GM19238 (cell line): ENCODE measurements around the gene ACP3.

Source experiments
- DNase-seq: peaks from one replicate; pipeline ENCODE4 v3.0.0; 2011; ENCODE audit warnings: low spot score; ENCODE audit not compliant: insufficient read length

The ACP3 gene

DNA sequence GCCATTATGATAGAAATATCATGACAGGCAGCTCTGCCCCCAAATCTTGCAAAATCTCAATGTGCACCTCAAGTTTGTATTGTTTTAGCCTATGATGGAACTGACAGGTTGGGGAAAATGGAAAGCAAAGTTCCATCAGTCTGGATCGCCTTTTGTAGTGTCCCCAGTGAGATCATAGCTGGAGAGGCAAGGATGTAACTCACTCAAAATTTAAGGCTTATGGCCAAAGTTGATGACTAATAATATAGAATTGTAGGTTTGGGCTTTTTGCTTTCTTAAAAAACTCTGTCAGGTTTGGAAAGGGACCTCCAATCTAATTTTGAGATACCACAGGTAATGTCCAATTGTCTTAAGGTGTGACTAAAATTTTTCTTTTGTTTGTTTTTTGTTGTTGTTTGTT lies 1.4 kb upstream of the ACP3 start:
- DNase-seq: no peak

DNA sequence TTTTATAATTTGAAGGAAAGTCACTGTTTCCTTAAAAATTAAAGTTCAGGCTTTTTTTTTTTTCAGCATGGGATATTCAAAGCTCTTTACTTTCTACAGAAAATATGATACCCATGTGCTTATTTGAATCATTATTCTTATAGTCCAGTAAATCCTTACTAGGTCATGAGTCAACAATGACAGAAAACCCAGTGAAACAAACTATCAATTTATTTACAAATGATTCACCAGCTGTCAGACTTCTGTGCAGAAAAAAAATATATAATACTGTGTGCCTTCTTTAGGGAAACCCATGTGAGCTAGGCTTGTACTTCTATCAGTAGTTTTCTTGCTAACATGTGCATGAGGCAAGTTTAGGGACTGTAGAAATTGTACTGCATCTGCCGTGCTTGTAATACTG lies 1.2 kb downstream of the ACP3 start:
- DNase-seq: no peak

DNA sequence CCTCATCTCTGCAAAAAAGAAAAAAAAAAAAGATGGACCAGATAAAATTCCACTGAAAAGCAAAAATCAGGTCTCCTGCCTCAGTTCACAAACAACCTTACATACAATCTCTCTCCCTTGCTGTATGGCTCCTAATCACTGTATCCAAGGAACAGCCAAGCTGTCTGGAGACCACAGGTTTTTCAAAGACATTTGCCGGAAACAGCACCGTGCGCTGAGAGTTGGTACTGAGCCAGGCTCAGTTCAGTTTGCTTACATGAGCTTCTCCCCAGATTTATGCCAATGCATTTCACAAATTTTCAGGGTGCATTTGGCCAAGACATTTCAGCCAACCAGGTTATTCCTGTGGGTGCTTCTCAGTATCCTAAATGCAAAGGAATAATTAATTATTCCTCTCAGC lies 4.1 kb downstream of the ACP3 start:
- no peak for DNase-seq

DNA sequence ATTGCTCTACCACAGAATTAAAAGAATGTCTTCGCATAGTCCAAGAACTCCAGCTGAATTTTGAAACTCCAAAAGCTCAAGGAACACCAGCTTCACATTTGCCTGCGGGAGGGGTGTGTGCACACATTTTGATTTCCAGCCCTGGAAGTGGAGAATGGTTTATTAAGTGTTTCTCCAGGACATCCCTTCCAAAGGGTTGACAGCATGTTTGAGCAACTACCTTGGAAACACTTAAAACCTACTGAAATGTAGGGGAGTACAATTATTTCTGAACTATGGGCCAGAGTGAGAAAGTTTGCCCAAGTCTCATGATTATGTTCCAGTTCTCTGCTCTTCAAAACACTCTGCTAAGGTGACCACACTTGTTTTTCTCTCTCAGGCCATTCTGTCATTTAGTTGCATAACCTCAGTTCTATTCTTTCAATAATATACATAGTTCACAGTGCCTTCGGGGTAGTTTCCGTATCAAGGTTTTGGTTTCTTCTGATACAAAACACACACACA lies 7.9 kb downstream of the ACP3 start:
- no peak for DNase-seq

DNA sequence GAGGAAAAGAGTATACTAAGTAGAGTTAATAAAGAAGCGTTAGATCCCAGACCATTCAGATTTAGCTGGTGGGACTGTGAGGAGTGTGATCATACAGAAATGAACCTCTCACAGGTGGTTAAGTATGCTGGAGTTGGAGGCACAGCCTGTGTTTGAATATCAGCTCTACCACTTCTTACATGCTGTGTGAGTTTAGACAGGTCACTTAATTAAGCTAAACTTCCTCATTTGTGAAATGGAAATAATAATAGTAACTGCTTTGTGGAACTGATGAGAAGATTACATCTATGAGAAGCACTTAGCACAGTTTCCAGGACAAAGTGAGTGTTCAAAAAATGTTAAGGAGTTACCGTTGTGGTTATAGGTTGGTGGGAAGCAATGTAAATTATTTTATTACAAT lies 8.4 kb downstream of the ACP3 start:
- DNase-seq: no peak

DNA sequence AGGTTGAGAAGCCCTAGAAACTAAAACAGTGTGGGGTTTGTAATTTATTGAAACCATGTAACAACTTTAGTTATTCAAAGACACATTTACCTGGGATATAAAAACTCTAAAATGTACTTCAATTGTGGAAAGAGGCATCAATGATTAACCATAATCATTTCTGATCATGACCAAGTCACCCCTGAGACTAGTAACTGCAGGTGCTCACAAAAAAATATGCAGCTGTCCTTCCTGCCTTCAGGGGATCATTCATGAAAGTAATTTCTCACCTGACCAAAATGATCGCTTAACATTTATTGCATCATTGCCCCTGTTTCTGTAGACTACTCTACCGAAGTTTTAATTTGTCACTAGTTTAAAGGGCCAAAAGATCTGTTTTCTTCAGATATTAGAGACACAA lies 9.0 kb downstream of the ACP3 start:
- no peak for DNase-seq

DNA sequence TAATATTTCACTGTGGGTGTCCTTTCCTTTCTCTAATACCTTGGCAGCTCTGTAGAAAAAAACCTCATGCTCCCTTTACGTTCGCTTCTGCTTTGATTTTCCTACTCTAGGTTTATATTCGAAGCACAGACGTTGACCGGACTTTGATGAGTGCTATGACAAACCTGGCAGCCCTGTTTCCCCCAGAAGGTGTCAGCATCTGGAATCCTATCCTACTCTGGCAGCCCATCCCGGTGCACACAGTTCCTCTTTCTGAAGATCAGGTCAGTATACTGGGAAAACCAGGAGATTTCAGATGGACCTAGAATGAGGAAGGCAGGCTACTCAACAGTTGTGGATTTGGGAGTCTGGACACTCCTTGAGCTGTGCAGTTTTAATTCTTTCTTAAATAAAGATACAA lies 14.9 kb downstream of the ACP3 start:
- no peak for DNase-seq

DNA sequence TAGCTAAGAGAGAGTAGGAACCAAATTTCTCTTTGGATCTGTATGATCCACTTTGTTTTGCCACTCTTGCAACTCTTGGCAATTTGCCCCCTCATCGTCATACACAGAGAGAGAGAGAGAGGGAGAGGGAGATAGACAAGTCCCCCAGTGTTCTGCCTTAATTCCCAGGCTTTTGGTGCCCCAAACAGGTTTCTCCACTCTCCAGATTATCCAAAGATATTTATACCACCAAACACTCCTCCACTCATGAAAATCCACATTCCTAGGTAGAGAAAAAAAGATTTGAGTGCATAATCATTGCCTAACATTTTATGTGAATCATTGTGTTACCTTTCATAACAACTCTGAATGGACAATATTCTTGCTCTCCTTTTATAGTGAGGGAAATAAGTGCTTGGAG lies 15.3 kb downstream of the ACP3 start:
- no peak for DNase-seq

DNA sequence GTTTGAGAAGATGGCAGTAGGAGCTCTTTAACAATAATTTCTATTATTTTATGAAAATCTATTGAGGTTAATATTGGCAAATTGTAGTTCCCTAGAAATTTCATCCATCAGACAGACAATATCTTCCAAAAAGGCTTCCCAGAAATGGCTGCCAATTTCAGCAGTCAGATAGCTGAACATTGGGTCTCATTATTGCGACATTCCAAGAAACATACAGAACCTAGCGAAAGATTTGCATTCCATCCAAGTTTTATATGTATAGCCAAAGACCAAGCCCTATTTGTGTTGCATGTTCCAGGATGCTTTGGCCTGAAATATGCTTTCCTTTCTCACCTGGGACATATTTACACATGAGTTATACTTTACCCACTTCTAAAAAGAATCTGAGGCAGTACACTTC lies 24.5 kb downstream of the ACP3 start:
- no peak for DNase-seq

DNA sequence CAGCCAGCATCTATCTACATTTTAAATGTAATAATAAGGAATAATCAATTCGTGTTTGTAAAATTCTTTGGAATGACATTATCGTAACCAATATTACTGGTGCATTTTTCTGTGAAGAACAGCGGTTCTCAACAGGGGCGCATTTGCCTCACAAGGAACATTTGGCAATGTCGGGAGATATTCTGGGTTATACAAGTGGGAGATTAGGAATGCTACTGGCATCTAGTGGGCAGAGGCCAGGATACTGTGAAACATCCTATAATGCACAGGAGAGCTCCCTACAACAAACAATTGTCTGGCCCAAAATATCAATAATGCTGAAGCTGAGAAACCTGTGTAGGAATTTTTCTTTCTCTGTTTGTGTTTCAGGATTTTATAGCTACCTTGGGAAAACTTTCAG lies 25.0 kb downstream of the ACP3 start:
- DNase-seq: no peak

DNA sequence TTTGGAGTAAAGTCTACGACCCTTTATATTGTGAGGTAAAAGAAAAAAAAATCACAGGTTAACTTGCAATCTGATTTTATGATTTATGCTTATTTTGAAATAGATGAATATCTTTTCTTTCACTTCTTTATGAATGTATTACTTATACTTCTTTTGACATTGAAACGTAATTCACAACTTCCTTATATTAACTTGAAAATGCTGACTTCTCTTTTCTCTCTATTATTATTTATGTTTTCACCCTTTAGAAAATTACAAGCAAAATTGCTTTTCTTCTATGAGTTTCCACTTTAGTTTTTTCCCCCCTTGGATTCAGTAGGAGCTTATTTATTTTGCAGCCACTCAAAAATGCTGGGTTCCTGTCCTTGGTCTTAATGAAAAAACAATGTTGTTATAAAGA lies 25.4 kb downstream of the ACP3 start:
- no peak for DNase-seq

DNA sequence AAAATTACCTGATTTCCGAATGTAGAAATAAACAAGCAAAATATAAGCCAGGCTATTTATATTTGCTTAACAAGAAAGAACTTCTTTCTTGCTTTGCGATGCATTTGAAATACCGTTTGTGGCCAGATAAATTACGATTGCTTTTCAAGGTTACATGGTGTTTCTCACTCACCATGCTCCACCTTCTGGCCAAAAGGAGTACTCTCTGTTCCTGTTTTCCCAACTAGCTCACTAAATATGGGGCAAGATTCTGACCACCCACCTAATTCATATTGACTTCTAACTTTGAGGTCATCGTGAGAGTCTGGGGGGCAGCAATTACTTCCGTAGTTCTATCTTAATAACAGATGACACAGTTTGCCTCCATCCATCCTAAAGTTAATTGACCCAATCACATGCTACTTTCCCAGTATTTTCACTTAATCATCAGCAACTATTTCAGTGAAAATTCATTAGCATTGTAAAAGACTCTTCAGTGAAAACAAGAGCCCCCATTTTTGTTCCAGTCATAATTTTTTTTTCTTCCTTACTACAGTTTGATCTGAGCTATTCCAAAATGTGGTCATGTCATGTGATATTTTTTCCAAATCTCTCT lies 25.9 kb downstream of the ACP3 start:
- DNase-seq: no peak

DNA sequence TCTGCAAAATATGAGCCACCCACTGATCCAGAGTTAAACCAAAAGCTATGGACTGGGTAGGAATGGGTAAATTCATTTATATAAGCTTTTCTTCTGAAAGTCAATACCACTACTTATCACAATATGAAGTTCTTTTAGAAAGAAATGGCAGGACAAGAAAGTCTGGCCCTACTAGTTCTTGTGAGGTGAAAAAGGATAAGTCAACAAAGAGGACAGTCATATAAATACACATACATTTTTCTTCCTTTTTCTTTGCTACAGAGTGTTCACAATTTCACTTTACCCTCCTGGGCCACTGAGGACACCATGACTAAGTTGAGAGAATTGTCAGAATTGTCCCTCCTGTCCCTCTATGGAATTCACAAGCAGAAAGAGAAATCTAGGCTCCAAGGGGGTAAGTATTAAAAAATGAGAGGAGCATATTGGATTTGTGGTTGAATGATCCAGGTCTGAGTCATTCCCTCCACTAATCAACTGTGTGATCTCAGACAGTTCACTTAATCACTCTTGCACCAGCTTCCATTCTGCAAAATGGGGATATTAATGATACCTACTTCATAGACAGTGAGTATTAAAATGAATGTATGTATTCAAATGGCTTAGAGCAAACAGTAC lies 27.6 kb downstream of the ACP3 start:
- DNase-seq: no peak

DNA sequence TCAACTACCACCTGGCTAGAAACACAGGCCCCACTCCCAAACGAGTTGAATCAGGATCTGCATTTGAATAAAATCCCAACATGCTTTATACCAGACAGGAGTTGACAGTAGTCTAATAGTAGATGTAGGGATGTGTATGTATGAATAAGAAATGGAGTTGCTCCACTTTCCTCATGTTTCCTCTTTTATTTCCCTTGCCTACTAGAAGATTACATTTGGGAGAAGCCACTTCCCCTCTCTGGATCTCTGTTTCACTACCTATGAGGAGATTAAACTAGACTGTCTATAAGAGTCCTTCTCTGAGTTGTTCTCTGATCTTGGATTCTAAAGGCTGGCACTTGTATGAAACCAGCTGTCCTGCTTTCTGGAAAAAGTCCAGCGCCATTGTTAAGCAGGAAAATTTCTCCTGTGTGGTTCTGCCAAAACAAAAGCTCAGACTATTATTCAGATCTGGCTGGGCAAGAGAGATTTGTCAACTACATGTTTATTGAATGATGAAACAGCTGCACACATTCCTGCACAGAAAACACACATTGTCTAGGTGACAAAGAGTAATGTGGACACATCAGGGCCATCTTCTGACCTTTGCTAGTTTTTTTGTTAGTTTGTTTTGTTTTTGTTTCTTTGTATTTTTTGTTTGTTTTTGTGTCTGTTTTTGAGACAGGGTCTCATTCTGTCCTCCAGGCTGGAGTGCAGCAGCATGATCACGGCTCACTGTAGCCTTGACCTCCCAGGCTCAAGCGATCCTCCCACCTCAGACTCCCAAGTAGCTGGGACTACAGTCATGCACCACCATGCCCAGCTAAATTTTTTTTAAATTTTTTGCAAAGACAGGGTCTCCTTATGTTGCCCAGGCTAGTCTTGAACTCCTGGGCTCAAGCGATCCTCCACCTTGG lies 29.9 kb downstream of the ACP3 start:
- DNase-seq: no peak

DNA sequence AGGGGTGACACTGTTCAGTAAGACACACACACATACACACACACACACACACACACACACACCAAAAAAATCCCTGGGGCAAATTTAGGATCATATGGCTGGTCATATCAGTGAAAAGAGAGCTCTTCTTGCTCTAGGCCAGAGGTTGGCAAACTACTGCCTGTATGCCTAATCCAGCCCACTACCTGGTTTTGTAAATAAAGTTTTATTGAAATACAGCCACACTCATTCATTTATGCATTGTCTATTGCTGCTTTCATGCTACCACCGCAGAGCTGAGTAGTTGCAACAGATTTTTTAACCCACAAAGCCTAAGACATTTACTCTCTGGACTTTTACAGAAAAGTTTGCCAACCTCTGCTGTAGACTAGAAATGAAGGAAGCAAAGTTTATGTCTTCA lies 30.6 kb downstream of the ACP3 start:
- DNase-seq: no peak

DNA sequence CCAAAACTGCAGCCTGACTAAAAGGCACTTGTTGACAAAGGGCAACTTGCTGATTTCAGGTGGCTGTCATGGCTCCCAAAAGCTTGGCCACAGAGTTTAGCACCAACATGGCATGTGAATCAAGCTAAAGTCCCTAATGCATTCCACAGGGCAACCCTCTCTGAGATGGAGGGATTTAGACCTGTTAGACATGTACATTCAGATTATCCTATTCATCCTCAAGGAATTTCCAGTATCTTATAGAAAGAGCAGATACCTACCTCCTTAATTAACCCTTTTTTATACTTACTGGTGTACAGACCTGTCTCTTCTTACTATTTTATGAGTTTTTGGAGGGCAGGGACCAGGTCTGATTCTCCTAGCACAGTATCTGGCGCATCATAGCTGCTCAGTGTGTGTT lies 31.3 kb downstream of the ACP3 start:
- no peak for DNase-seq

DNA sequence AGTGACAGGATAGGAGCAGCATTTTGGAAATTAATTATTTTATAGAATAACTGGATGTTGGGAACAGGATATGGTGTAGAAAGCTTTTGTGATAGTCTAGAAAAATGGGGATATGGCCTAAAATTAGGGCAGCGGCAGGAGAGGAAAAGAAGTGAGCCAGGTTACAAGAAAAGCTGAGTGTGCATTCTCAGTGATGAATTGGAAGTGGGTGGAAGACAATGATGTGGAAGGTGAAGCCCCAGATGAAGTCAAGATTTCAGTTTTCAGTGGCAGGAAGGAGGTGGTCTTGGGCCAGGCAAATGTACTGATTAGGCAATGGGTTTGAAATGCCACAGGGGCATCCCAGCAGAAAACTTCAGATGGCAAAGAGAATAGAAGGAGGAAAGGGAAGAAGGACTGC lies 33.6 kb downstream of the ACP3 start:
- DNase-seq: no peak

DNA sequence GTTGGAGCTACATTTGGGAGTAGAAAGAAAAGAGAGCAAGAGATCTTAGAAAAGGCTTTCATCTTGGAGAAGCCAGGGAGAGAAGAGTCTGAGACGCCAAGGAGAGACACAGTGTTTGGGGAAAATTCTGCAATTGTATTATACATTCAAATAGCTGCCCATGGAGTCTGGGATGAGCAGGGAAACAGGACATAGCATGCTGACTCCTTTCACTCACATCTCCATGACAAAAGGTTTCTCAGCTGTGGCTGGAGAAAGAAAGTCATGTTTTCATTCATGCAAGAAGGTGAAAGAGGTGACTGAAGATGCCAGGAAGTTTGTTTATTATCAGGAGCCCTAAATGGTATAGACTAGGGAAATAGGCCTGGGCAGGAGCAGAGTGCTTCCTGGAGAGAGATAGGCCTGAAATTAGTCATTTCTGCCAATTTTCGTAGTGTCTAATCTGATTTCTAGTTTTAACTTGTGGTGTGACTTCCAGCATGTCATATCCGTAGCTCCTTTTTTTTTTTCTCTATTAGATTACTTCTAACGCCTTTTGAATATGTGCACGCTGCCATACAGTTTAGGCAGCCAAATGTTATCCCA lies 34.1 kb downstream of the ACP3 start:
- no peak for DNase-seq

DNA sequence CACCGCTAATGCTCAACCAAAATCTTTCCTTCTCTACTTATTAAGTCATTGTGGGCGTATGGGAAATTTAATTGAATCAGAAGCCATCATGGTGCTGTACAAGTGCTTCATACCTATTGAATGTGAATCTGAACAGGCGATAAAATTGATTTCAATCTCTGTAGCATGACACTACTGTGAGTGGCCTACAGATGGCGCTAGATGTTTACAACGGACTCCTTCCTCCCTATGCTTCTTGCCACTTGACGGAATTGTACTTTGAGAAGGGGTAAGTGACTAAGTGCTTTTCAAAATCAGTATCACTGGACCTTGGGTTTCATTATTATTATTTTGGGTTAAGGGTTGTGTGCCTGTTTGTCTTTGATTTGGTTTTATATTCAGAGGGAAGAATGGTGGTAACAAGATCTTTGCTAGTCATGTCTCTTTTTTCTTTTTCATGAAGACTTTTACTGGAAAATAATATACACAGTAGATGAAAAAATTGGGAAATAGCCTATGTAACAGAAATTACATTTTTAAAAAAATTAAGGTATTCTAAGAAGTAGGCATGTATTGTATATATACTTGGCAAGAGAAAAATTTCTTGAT lies 35.4 kb downstream of the ACP3 start:
- DNase-seq: peak; percentile 36

DNA sequence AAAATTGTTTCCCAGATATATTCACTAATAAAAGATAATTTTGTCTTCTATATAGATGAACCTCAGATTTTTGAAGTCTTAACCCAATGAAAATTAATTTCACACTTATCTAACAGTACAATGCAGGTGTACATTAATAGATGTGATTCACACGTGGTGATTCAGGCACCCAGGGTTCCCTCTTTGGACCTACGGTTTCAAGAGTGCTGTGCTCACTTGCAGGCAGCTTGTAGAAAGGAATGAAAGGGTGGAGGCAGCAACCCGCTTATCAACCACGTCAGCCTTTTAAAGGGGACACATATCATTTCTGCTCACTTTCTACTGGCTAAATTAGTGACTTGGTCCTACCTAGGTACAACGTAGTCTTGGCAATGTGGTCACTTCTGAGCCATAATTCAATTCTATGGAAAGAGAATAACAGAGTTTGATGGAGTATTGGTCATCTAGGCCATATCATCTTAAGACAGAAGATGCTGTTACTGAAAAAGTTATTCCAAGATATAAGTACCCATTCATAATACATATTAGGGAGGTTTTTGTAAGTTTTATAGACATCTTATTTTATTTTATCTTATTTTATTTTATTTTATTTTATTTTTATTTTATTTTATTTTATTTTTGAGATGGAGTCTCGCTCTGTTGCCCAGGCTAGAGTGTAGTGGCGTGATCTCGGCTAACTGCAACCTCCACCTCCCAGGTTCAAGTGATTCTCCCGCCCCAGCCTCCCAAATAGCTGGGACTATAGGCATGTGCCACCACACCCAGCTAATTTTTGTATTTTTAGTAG lies 37.9 kb downstream of the ACP3 start:
- DNase-seq: no peak

DNA sequence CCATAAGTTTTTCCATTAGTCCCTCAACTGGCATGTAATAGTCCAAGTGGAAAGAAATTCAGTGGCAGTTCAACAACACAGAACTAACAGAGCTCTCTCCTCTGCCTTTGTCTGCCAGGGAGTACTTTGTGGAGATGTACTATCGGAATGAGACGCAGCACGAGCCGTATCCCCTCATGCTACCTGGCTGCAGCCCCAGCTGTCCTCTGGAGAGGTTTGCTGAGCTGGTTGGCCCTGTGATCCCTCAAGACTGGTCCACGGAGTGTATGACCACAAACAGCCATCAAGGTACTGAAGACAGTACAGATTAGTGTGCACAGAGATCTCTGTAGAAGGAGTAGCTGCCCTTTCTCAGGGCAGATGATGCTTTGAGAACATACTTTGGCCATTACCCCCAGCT lies 39.4 kb downstream of the ACP3 start:
- no peak for DNase-seq
